NB4 (cell line): ENCODE results near the gene DERA.

ENCODE experiments used
- CTCF ChIP-seq: IDR thresholded peaks from one replicate; pipeline ENCODE4 v1.5.1; 2012; ENCODE audit warnings: low read depth, low read length
- MYC ChIP-seq: IDR thresholded peaks from 2 replicates; pipeline ENCODE4 v1.6.1; 2011; ENCODE audit warnings: low read depth, low read length
- POLR2A ChIP-seq: IDR thresholded peaks from 2 replicates; pipeline ENCODE4 v1.6.1; 2011; ENCODE audit warnings: mild to moderate bottlenecking; ENCODE audit not compliant: insufficient read length; ENCODE audit errors: extremely low read depth
- TF ChIP-seq, protein P1 (sequence below): IDR thresholded peaks from 2 replicates; pipeline ENCODE4 v1.6.1; 2011; ENCODE audit warnings: low read depth, low read length

DNA sequence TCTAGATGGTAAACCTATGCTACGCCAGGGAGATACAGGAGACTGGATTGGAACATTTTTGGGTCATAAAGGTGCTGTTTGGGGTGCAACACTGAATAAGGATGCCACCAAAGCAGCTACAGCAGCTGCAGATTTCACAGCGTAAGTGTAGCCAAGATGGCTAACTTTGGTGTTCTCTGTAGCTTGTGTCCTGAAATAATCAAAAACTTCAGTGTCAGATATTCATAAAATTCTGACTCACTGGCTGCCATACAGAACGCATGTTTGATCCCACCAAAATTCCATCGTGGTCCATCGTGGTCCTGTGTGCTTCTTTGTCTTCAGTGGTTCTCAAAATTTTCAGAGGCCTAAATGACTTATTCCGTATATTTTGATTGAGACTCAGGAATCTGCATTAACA lies 27.6 kb upstream of the DERA start:
- TF ChIP-seq CTCF (no peak), POLR2A (no peak), MYC (no peak)
- TF ChIP-seq, protein P1, sequence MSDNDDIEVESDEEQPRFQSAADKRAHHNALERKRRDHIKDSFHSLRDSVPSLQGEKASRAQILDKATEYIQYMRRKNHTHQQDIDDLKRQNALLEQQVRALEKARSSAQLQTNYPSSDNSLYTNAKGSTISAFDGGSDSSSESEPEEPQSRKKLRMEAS: no peak
